GM21390 (cell line): ENCODE data around the gene SNAI3.

Experiments used
- ATAC-seq: cut with Tn5 transposase; IDR thresholded peaks from one replicate; pipeline ENCODE4 v1.9.1; 2021; ENCODE audit not compliant: unreplicated experiment

The SNAI3 gene

DNA sequence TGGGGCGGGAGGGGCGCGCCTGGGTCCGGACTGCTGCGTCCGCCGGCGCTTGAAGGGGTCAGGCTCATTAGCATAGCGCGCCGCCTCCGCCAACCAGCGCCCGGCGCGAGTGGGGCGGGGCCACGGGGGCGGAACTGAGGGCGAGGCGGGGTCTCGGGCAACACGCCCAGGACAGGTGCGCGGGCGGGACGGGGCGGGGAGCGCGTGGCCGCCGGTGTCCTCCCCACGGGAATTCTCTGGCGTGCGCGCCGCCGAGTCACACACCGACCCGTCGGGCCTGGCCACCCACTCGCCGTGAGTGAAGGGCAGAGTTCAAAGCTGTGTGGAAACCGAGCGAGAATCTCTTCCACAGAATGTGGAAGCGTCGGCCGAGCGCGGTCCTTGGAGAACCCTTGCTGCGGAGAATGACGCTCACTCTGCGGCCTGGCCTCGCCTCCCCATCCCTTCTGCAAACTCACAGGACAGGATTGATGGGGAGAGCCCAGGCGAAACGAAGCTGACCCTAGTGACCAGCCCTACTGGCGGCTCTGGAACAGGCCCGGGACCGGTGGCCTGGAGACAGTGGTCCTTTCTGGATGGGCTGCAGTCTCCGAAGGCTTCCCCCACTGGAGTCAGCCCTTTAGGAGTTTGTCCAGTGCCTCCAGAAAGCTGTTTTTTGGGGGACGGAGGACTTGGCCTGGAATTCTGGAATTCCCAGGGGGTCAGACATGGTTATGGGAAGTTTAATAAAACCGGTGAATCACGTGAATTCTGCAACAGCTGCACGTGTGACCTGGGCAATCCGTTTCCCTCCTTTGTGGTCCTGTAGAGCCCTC, at the start of gene SNAI3:
SNAI3 (minus strand) TSS at position 69 of the 815 bp plus-strand sequence. CDS start 101 bp downstream, outside the sequence.
- peak; percentile 68 for ATAC-seq

DNA sequence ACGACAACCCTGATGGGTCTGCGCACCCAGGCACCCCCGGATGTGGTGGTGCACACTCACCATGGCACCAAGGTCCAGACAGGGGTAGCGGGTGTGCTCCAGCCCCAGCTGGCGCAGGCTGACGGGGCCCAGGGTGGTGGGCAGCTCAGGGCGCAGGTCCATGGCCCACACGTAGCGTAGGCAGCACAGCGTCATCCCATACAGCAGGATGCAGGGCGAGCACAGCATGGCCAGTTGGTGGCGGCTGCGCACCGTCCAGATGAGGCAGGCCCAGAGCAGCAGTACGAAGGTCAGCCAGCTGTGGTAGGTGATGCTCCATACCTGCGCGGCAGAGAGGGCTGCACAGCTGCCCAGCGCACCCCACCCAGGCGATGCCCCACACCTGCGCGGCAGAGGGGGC, 49.8 kb upstream of the SNAI3 start:
- ATAC-seq, result no peak

DNA sequence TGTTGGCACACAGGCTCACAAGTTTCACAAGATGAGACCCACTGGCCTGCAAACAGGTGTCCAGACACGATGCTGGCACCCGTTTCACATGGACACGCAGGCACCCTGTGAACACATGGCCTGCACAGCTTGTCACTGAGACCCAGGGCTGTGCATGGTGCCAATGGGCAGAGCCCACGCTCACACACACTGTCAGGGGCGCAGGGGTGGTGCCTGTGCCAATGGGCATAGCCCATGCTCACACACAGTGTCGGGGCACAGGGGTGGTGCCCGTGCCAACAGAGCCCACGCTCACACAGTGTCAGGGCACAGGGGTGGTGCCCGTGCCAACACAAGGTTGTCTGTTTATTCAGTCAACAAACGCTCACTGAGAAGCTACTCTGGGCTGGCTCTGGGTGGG, 49.3 kb upstream of the SNAI3 start:
- ATAC-seq, result no peak

DNA sequence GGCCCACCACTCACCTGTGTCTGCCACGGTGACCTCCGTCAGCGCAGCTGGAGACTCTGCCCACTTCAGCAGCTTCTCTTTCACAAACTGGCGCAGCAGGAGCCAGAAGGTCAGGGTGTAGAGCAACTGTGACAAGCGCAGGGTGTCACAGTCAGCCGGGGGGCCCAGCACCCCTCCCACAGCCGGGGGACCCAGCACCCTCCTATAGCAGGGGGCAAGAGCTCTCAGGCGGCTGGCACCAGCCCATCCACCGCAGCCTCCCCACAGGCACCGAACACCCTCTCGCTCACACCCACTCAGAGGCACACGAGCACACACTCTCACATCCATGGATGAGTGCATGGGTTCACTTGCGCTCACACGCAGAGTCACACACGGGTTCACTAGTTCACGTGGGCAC, 48.8 kb upstream of the SNAI3 start:
- ATAC-seq, result no peak

DNA sequence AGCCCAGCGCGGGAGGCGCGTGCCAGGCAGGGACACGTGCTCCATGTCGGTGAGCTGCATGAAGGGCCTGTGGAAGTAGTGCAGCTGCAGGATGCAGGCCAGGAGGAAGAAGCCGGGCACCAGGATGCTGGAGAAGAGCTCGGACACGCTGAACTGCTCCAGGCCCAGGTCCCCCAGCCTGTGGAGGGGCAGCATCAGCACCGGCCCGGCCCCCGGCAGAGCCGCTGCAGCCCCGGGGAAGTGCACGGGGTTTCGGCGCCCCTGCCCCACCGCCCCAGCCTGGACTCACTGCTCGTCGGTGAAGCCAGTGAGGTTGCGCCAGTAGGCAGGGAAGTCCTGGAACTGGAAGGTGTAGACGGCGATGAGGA, 48.0 kb upstream of the SNAI3 start:
- no peak for ATAC-seq

DNA sequence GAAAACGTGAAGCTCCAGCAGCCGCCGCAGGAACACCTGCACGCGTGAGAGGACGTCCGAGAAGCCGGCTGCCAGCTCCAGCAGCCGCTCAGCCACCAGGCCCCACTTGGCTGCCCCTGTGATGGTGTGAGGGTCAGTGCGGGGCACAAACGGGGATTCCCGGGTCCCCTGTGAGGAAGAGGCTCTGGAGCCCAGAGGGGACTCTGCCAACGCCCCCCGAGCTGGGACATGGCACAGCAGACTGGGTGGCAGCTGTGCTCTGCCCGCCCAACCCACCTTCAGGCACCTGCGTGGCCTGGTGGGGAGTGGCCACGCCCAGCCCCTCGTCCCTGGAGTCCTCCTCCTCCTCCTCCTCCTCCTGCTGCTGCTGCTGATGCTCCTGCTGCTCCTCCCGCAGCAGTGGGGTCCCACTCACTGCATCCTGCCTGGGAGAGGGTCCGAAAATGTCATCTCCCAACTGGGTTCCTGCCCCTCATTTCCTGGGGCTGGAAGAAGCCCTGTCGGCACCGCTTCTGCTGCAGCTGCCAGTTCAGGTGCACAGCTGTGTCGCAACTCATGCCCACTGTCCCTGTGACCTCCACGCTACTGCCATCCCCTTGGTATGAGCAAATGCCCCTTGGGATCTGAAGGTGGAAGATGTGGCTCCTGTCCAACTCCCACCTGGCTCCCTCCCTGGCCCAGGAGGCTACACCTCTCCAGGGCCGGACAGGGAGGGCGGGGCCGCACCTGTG, 47.5 kb upstream of the SNAI3 start:
- ATAC-seq, result no peak

DNA sequence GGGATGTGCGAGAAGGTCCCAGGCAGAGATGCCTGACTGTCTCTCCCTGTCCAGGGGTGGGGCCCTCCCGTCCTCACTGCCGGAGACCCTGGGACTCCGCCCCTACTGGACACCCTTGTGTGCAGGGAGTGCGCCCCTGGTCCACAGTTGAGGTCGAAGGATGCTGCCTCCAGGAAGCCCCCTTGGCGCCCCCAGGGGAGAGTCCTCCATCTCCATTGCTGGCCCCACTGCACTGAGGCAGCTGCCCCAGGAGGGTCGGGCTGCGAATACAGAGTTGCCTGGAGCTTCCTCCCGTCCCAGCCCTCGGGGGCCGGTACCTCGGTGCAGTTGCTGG, 46.6 kb upstream of the SNAI3 start:
- no peak for ATAC-seq

DNA sequence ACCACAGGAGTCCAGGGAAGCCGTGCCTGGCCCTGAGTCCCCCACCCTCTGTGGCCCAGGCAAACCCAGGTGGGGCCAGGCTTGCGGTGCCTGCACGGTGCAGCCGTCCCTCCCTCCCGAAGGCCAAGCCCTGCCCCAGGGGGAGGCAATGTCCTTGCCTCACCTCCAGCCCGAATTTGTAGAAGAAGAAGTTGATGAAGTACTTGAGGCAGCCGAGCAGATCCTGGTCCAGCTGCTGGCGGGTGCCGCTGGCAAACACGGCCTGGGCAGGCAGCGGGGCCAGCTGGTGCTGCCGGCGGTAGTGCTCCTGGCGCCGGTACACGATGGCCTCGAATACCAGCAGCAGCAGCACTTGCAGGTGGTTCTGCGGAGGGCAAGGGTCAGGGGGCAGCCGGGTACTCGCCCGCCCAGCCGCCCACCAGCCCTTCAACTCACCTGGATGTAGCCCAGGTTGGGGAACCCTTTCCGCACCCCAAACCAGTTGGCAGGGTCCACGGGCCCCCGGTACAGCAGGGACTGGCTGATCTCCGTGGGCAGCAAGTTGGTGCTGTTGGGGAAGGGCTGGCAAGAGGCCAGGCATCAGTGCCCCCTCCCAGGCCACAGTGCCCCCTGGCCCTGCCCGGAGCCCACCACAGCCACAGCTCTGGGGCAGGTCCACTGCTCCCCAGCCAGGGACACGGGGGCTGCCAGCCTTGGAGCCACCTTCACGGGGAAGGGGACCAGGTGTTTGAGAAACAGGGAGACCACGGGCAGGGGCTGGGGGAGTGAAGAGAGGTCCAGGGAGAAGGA, 46.1 kb upstream of the SNAI3 start:
- ATAC-seq, result no peak

DNA sequence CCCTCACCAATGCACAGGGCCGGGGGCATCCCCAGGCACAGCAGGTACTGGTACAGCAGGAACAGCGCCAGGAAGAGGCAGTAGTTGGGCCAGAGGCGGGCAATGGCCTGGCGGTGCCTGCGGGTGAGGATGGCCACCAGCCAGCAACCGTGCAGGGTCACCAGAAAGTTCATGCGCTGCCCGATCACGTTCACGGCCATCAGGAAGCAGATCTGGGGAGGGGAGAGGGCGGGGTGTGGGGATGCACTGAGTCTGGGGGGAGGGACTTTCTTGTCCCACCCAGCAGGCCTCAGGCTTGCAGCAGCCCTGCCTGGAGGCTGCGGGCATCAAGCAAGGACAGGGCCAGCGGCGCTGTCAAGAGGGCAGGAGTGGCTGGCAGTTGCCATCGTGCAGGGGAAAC, 45.4 kb upstream of the SNAI3 start:
- no peak for ATAC-seq

DNA sequence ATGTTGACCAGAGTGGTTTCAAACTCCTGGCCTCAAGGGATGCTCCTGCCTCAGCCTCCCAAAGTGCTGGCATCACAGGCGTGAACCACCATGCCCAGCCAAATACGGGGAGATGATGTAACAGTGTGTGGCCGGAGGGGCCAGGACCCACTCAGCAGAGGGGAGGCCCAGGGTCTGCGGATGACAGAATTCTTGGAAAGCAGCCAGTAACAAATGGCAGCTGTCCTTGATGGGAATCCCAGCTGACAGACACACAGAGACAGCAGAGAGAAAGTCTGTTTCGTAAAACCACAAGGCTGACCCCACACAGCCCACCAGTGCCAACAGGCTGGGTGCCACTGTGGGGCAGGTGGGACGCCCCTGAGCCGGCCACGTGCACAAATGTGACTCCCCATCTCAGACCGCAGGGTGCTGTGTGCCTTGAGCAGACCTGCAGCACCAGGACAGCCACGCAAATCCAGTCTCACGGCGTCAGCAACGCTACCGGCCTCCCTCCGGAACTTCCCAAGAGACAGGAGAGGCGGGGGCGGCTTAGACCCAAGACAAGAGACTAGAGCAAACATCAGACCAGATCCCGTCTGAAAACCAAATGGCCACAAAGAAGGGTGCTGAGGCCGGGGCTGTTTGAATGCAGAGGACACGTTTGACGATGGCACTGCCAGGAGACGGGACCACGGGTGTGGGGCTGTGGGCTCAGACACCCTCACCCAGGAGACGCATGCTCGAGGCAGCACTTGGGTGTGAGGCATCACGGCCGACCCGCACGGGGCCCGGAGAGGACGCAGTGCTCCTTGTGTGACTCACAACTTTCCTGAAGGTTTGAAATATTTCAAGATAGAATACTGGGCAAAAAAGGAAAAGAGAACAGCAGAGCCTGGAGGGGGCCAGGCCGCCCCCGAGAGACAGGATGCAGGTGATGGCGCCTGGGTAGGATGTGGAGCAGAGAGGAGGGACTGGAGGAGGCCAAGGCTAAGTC, 44.6 kb upstream of the SNAI3 start:
- ATAC-seq, result no peak

DNA sequence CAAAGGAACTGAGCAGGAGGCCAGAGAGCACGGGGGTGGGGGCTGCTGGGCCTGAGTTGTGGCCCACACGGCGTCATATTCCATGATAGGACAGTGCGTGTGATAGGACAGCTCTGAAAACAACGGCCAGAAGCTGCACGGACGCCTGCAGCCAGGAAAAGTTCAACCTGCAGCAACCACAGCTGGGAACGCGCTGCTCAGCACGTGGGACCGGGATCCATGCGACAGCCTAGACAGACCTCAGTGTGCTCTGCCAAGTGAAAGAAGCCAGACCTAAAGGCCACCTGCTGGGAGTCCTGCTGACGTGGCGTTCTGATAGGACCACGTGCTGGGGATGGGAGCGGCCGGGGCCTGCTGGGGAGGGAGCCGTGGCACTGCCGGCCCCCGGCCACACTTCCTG, 41.6 kb upstream of the SNAI3 start:
- ATAC-seq, result no peak

DNA sequence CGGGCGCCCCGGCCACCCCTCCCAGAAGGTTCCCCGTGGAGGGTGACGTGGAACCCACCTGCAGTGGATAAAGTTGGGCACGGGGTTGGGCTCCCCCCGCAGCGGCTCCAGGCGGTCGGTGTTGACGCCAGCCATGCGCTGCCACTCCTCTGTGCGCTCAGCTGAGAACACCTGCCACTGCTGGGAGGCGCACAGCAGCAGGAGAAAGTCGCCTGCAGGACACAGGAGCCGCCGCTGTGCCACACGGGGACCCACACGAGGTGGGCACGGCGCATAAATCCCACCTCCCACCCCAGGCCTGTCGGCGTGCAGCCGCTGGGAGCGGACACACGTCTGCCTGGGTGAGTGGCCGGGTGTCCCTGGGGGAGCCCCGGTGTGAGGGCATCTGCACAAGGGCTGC, 40.7 kb upstream of the SNAI3 start:
- no peak for ATAC-seq

DNA sequence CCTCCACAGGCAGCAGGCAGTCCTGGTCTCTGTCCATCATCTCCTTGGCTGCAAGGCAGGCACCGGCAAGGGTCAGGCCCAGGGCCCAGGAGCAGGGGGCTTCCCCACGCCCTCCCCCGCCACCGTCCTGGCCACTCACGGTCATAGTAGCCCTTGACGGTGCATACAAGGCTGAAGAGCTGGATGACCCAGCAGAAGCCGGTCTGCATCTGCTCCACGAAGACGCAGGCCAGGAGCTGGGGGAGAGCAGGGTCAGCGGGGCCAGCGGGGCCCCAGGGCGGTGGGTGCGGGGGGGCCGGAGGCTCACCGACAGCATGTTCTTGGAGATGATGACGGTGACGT, 40.1 kb upstream of the SNAI3 start:
- ATAC-seq, result no peak

DNA sequence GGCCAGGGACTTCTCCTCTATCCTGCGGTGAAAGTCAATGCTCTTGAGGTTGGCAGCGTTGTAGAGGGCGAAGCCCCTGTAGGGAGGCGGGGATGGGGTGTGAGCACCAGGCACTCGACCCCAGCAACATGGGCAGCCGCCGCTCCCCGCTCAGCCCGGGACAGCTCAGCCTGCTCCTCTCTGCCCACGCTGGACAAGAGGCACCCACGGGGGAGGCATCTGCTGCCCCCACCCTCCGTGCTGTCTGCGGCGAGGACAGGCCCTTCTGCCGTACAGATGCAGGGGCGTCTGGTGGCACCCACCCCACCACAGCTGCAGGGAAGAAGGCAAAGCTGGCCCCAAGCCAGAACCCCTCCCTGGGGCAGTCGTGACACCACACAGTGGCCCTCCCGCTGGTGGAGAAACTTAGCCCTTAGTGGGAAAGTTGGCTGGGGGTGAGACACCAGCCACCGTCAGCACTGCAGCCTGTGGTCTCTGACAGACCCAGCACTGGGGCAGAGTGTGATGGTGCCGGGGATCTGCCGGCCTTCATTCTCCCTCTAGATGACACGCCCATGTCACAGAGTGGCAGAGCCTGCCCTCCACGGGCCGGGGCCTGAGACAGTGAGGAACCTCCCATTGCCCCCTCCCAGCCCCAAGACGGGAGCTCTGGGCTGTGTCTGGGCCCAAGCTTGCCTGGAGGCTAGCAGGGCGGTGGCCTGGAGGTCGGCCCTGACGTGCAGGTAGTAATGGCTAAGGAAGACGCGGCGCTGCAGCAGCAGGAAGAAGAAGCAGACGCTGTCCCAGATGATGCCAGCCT, 39.5 kb upstream of the SNAI3 start:
- ATAC-seq, result no peak

DNA sequence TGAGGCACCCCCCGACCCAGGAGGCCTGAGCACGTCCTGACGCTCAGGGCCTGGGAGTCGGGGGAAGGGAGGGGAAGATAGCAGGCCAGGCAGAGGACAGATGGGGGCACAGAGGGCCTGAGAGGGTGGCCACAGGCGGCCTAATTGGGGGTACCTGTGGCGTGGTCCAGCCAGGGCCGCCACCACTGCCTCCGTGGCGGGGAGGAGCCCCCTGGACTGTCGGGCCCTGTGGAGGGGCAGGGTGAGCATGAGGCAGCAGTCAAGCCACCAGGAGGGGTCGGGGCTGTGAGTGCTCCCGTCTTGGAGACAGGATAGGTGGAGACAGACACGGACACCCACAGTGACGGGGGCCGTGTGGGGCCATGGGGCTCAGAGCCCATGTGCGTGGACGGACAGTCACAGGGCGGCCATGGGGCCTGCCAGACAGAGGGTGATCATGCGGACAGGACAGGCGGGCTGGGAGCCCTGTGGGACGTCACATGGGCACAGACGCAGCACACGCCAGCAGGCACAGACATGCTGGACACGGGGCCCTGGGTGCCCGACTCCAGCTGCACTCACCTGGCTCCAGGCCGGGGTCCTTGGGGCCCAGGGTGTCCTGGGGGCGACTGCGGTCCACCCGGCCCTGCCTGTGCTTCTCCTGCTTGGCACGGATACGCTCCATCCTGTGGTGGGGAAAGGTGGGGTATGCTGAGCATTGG, 38.7 kb upstream of the SNAI3 start:
- no peak for ATAC-seq

DNA sequence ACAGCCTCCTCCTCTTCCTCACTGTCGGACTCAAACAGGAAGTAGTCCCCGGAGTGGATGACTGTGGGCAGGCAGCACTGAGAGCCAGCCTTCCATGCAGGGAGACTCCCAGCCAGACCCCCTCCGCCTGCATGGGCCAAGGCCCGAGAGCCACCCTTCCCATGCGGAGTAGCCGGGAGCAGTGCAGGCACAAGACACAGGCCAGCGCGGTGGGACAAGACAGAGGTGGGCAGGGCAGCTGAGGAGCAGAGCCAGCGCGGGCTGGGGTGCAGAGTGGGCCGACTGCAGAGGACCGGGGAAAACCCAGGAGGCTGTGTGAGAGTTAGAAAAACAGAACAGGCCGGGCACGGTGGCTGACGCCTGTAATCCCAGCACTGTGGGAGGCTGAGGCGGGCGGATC, 37.6 kb upstream of the SNAI3 start:
- no peak for ATAC-seq

DNA sequence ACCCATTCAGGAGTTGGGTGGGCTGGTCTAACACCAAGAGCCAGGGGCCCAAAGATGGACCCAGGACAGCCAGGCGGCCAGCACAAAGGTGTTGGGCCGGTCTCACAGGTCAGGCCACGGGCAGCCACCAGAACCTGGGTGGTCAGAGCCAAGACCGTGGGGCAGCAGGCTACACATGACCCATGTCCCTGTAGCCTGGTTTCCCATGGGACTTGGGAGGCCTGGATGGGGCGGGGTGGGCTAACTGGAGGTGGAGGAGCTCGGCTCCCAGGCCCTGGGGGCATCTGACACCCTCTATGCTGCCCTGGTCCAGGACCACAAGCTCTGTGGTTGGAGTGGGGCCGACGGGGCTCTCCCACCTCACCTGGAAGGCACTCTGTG, 37.2 kb upstream of the SNAI3 start:
- no peak for ATAC-seq

DNA sequence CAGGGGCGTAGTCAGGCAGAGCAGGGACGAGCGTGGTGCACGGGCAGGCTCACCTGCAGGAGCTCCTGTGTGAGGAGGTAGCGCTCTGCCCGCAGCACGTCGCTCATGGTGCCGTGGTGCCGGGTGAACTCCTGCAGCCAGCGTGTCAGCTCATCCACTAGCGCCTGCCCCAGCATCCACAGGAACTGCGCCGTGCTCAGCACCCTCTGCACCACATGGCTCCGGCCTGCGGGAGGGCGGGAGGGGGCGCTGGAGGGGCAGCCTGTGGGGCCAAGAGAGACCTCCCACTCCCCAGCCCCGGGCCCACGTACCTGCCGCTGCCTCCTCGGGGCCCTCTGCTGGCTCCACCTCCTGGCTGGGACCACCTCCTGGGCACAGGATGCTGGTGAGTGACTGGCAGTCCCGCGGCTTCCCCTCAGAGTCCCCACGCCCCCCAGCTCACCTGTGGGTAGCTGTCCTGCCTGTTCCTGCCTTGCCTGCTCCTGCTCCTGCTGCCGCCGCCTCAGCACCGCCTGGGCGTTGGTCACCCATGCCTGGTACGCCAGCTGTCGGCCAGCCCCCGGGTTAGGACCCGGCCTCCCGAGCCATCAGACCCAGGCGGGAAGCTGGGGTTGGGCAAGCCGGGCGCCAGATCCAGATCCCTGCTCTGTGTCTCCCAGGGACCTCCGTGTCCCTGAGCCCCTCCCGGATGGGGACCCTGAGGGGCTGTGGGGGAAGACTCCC, 36.6 kb upstream of the SNAI3 start:
- ATAC-seq, result no peak
